Activated T-cell treated with anti-CD3 and anti-CD28 coated beads for 48 hours (primary cell): ENCODE measurements around the gene AFAP1L2.

ENCODE experiments used
- DNase-seq: peaks from one replicate; pipeline ENCODE4 v3.0.0-alpha.2; 2020; ENCODE audit warnings: low read depth

AFAP1L2 gene

GRCh38 chr10:114404171-114405010 is at the start of gene AFAP1L2:
AFAP1L2 (minus strand) TSS chr10:114404502; CDS start chr10:114404455, 47 bp downstream.
- no peak for DNase-seq

GRCh38 chr10:114453576-114453975 is 49.3 kb upstream of the AFAP1L2 start:
- no peak for DNase-seq

GRCh38 chr10:114448897-114449296 is 44.6 kb upstream of the AFAP1L2 start:
- DNase-seq, result no peak

- DNase-seq, result no peak
These were observed 41.0 kb upstream of the AFAP1L2 start for GRCh38 chr10:114445332-114445731.

- no peak for DNase-seq
These were observed 40.5 kb upstream of the AFAP1L2 start for GRCh38 chr10:114444819-114445218.

GRCh38 chr10:114442091-114442630 is 37.9 kb upstream of the AFAP1L2 start:
- DNase-seq, result no peak

GRCh38 chr10:114441107-114441506 is 36.8 kb upstream of the AFAP1L2 start:
- DNase-seq, result no peak

- no peak for DNase-seq
These were observed 33.4 kb upstream of the AFAP1L2 start for GRCh38 chr10:114437473-114438292.

- DNase-seq, result no peak
These were observed 32.6 kb upstream of the AFAP1L2 start for GRCh38 chr10:114436941-114437340.

- DNase-seq, result no peak
These were observed 28.3 kb upstream of the AFAP1L2 start for GRCh38 chr10:114432566-114433093.

- no peak for DNase-seq
These were observed 27.3 kb upstream of the AFAP1L2 start for GRCh38 chr10:114431414-114432135.

GRCh38 chr10:114430688-114431413 is 26.5 kb upstream of the AFAP1L2 start:
- DNase-seq, result no peak

- DNase-seq, result no peak
These were observed 25.5 kb upstream of the AFAP1L2 start for GRCh38 chr10:114429581-114430335.

- no peak for DNase-seq
These were observed 23.0 kb upstream of the AFAP1L2 start for GRCh38 chr10:114427124-114427852.

GRCh38 chr10:114426476-114426875 is 22.2 kb upstream of the AFAP1L2 start:
- no peak for DNase-seq

- no peak for DNase-seq
These were observed 16.6 kb upstream of the AFAP1L2 start for GRCh38 chr10:114420811-114421485.

GRCh38 chr10:114418109-114418508 is 13.8 kb upstream of the AFAP1L2 start:
- DNase-seq, result no peak

- DNase-seq, result no peak
These were observed 8.8 kb upstream of the AFAP1L2 start for GRCh38 chr10:114412907-114413797.
